Left kidney (tissue), 2 donors: ENCODE measurements around the gene DDX28. TPM values are rescaled to one million over a fixed set of nuclear protein-coding genes. Genes with fewer than 3 reads are reported as not detected.
"Not testable (repeated sequence)": the region's sequence is repeated elsewhere in the genome, so short reads cannot be mapped to it uniquely, and the experiment has no call there.

Source experiments
- DNase-seq: peaks from one replicate; pipeline ENCODE4 v3.0.0-alpha.2; 2013
- polyA plus RNA-seq: library from polyadenylated mRNA; unstranded; fragments of 120-200 nt; gene quantifications from one replicate; pipeline ENCODE4 v1.2.1, GENCODE V29; 2013; ENCODE audit not compliant: insufficient read length

The DDX28 gene
- polyA plus RNA-seq, 1 donor = 8.8 TPM

- DNase-seq = peak; percentile 46
These were observed 17.7 kb upstream of the DDX28 start for GRCh38 chr16:68040506-68041288.

GRCh38 chr16:68037841-68038597, 15.0 kb upstream of the DDX28 start:
- DNase-seq = no peak

GRCh38 chr16:68035227-68035626, 12.2 kb upstream of the DDX28 start:
- DNase-seq = no peak

- DNase-seq = no peak
These were observed 10.1 kb upstream of the DDX28 start for GRCh38 chr16:68033101-68033500.

GRCh38 chr16:68031951-68032350, 8.9 kb upstream of the DDX28 start:
- DNase-seq = no peak

- DNase-seq = not testable (repeated sequence)
These were observed 7.1 kb upstream of the DDX28 start for GRCh38 chr16:68030108-68030507.

GRCh38 chr16:68028996-68029395, 6.0 kb upstream of the DDX28 start:
- no peak for DNase-seq

GRCh38 chr16:68022278-68022727, 729 bp downstream of the DDX28 start:
- DNase-seq = no peak

GRCh38 chr16:68021490-68021889, 1.5 kb downstream of the DDX28 start:
- DNase-seq = no peak

GRCh38 chr16:68019167-68019680, 3.8 kb downstream of the DDX28 start:
- DNase-seq = no peak

- no peak for DNase-seq
These were observed 7.4 kb downstream of the DDX28 start, which contains the start of gene DPEP2NB for GRCh38 chr16:68015681-68016080. Gene DPEP2NB, minus strand, starts transcription at chr16:68015911. Its CDS starts 141 bp downstream, at chr16:68015770.

GRCh38 chr16:68013440-68013839, 9.6 kb downstream of the DDX28 start:
- DNase-seq = no peak

- DNase-seq = not testable (repeated sequence)
These were observed 13.2 kb downstream of the DDX28 start for GRCh38 chr16:68009872-68010271.

GRCh38 chr16:68009157-68009735, 13.8 kb downstream of the DDX28 start:
- DNase-seq = no peak

GRCh38 chr16:68005786-68006286, 17.2 kb downstream of the DDX28 start:
- no peak for DNase-seq

GRCh38 chr16:68005211-68005610, 17.8 kb downstream of the DDX28 start:
- DNase-seq = no peak

- no peak for DNase-seq
These were observed 20.0 kb downstream of the DDX28 start for GRCh38 chr16:68003031-68003430.

GRCh38 chr16:68000450-68000849, 22.6 kb downstream of the DDX28 start:
- no peak for DNase-seq

- DNase-seq = no peak
These were observed 23.0 kb downstream of the DDX28 start for GRCh38 chr16:67999985-68000384.

- not testable (repeated sequence) for DNase-seq
These were observed 24.0 kb downstream of the DDX28 start, which contains the start of gene DPEP2 for GRCh38 chr16:67998779-67999688. Gene DPEP2, minus strand, starts transcription at chr16:67999484. Its CDS starts 6,272 bp downstream, at chr16:67993212.

GRCh38 chr16:67998231-67998778, 24.7 kb downstream of the DDX28 start:
- not testable (repeated sequence) for DNase-seq
